GM23338 (cell line): ENCODE measurements around the gene SYNE2. TPM values are rescaled to one million over a fixed set of nuclear protein-coding genes. Genes with fewer than 3 reads are reported as not detected.

Source experiments
- ATAC-seq: fragments of 200-7000 bp; cut with Tn5 transposase; 3 replicates; pipeline ENCODE4 v1.9.1; 2020
- DNase-seq: peaks from one replicate; pipeline ENCODE4 v3.0.0-alpha.2; 2015; ENCODE audit warnings: low spot score
- H2AFZ ChIP-seq: fragments of 200-600 bp; sonication (generic); 2 replicates; pipeline ENCODE4 v1.8.0; 2016; ENCODE audit warnings: antibody characterized with exemption, mild to moderate bottlenecking, moderate library complexity
- H3F3A ChIP-seq: fragments of 200-600 bp; sonication (generic); replicated peaks from 2 replicates; pipeline ENCODE4 v1.8.0; 2017; ENCODE audit warnings: antibody characterized with exemption, mixed run types, low read depth
- H3K27ac ChIP-seq: fragments of 200-600 bp; sonication (generic); 2 replicates; pipeline ENCODE4 v1.6.1; 2016; ENCODE audit warnings: low read depth
- H3K27me3 ChIP-seq: fragments of 200-600 bp; sonication (generic); 2 replicates; pipeline ENCODE4 v1.8.0; 2016; ENCODE audit warnings: mild to moderate bottlenecking, mixed run types, moderate library complexity; ENCODE audit not compliant: insufficient read depth
- H3K36me3 ChIP-seq: fragments of 200-600 bp; sonication (generic); 2 replicates; pipeline ENCODE4 v1.8.0; 2016; ENCODE audit warnings: mild to moderate bottlenecking; ENCODE audit not compliant: insufficient read depth
- H3K4me1 ChIP-seq: fragments of 200-600 bp; sonication (generic); 2 replicates; pipeline ENCODE4 v1.8.0; 2016; ENCODE audit warnings: mild to moderate bottlenecking, moderate library complexity; ENCODE audit not compliant: insufficient read depth
- H3K4me2 ChIP-seq: fragments of 200-600 bp; sonication (generic); 2 replicates; pipeline ENCODE4 v1.7.1; 2017; ENCODE audit warnings: mixed run types
- H3K4me3 ChIP-seq: fragments of 200-600 bp; sonication (generic); 2 replicates; pipeline ENCODE4 v1.6.1; 2016; ENCODE audit warnings: mixed run types
- H3K79me2 ChIP-seq: fragments of 200-600 bp; sonication (generic); replicated peaks from 2 replicates; pipeline ENCODE4 v1.8.0; 2017; ENCODE audit warnings: mild to moderate bottlenecking; ENCODE audit not compliant: insufficient read depth
- H3K9me2 ChIP-seq: fragments of 200-600 bp; sonication (generic); 2 replicates; pipeline ENCODE4 v1.8.0; 2017; ENCODE audit not compliant: insufficient read depth
- H4K20me1 ChIP-seq: fragments of 200-600 bp; sonication (generic); replicated peaks from 2 replicates; pipeline ENCODE4 v1.8.0; 2017; ENCODE audit warnings: mild to moderate bottlenecking; ENCODE audit not compliant: insufficient read depth
- H3K27ac Mint-ChIP-seq: 2 replicates; pipeline ENCODE4 v1.8.0; 2020; ENCODE audit warnings: inconsistent platforms, mild to moderate bottlenecking, moderate library complexity, mixed read lengths
- H3K27me3 Mint-ChIP-seq: 3 replicates; pipeline ENCODE4 v1.8.0; 2022; ENCODE audit warnings: low read depth, mild to moderate bottlenecking, moderate library complexity, mixed read lengths, inconsistent platforms; ENCODE audit not compliant: insufficient read depth, poor library complexity
- H3K36me3 Mint-ChIP-seq: 3 replicates; pipeline ENCODE4 v1.8.0; 2021; ENCODE audit warnings: low read depth, mild to moderate bottlenecking, inconsistent platforms, moderate library complexity, mixed read lengths
- H3K4me1 Mint-ChIP-seq: 3 replicates; pipeline ENCODE4 v1.8.0; 2020; ENCODE audit warnings: mild to moderate bottlenecking, inconsistent platforms, mixed read lengths
- H3K4me3 Mint-ChIP-seq: 3 replicates; pipeline ENCODE4 v1.8.0; 2021; ENCODE audit warnings: moderate library complexity, mild to moderate bottlenecking, inconsistent platforms, mixed read lengths
- H3K9me3 Mint-ChIP-seq: 3 replicates; pipeline ENCODE4 v1.8.0; 2020; ENCODE audit warnings: moderate library complexity, mild to moderate bottlenecking, inconsistent platforms, mixed read lengths
- CREB1 ChIP-seq: fragments of 250-450 bp; sonication (Bioruptor Pico); IDR thresholded peaks from 2 replicates; pipeline ENCODE4 v1.5.0; 2020; ENCODE audit warnings: low read depth, mild to moderate bottlenecking, moderate library complexity
- EZH2 ChIP-seq: fragments of 200-600 bp; sonication (generic); IDR thresholded peaks from one replicate; pipeline ENCODE4 v1.8.0; 2017; ENCODE audit warnings: antibody characterized with exemption, mild to moderate bottlenecking, low read depth; ENCODE audit not compliant: unreplicated experiment
- JUNB ChIP-seq: IDR thresholded peaks from one replicate; pipeline ENCODE4 v1.6.1; 2016; ENCODE audit warnings: antibody characterized with exemption; ENCODE audit not compliant: unreplicated experiment
- NANOG ChIP-seq: IDR thresholded peaks from 2 replicates; pipeline ENCODE4 v1.6.1; 2016; ENCODE audit warnings: antibody characterized with exemption, borderline replicate concordance
- POLR2AphosphoS5 ChIP-seq: IDR thresholded peaks from 2 replicates; pipeline ENCODE4 v1.6.1; 2016; ENCODE audit warnings: antibody characterized with exemption, low read depth
- STAT1 ChIP-seq: IDR thresholded peaks from one replicate; pipeline ENCODE4 v1.6.1; 2016; ENCODE audit warnings: antibody characterized with exemption; ENCODE audit not compliant: unreplicated experiment
- ZNF114 ChIP-seq: fragments of 250-450 bp; sonication (Bioruptor Pico); IDR thresholded peaks from 2 replicates; pipeline ENCODE4 v1.5.0; 2020; ENCODE audit warnings: mild to moderate bottlenecking, moderate library complexity
- ZNF331 ChIP-seq: fragments of 250-450 bp; sonication (Bioruptor Pico); IDR thresholded peaks from 2 replicates; pipeline ENCODE4 v1.5.0; 2020; ENCODE audit warnings: low read depth, mild to moderate bottlenecking, moderate library complexity
- polyA plus RNA-seq: library from polyadenylated mRNA; unstranded; fragments of >200 nt; fragmentation: Nextera tagmentation; extraction: Ambion mirVana; gene quantifications from 2 replicates; pipeline ENCODE4 v1.2.1, GENCODE V29; 2016
- total RNA-seq: library from RNA; depleted of rRNA; stranded (reverse); fragments of >200 nt; shearing (Covaris generic); gene quantifications from 2 replicates; pipeline ENCODE4 v1.2.3, GENCODE V29; 2014
- TF ChIP-seq, protein P1 (sequence below): IDR thresholded peaks from 2 replicates; pipeline ENCODE4 v1.6.1; 2016; ENCODE audit warnings: antibody characterized with exemption
- TF ChIP-seq, protein P2 (sequence below): IDR thresholded peaks from one replicate; pipeline ENCODE4 v1.6.1; 2018; ENCODE audit warnings: antibody characterized with exemption; ENCODE audit not compliant: unreplicated experiment

The SYNE2 gene
- total and polyA plus RNA-seq, 2 experiments from 2014 or later, result 34.3 to 86.5 TPM

DNA sequence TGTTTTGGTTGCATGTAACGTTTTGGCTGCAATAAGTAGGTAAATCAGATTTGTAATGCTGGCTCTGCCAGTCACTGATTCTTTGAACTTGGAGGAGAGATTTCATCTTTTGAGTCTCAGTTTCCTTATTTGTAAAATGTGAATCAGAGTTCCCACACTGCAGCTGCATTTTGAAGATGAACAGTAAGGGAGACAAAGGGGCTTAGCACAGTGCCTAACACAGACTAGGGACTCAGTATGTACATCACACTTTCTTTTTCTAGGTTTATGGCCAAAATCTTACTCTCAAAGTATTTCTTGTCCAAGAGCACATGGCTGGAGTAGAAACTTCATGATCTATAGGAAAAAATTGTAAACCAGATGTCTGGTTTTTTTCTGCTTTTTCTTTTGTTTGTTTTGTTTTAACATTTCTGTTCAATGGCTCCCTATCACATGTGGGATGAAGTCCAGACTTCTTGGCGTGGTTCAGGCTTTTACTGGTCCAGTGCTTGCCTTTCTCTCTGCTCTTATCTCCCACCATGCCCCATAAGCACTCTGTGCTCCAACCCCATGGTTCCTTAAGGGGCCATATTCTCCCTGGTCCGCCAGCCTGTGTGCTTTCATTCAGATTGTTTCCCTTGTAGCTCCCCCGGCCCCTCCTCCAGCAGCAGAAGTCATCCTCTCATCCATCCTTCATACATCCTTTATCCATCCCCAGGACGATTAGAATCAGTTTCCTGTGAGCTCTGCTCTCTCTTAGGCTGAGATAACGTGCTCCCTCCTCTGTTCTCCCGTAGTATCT, 58.0 kb downstream of the SYNE2 start:
- no peak overlapping the region for H3K4me3 ChIP-seq
- H3K79me2 ChIP-seq, result peaks cover 19% of the 10 kb centered on the region
- no peak overlapping the region for H3K27ac Mint-ChIP-seq
- peaks cover 25% of the 10 kb centered on the region for H3K4me1 ChIP-seq
- no peaks in the 10 kb centered on the region for H3F3A ChIP-seq
- TF ChIP-seq ZNF331 (CRISPR knock-in tag), result no peak
- TF ChIP-seq POLR2AphosphoS5, result no peak
- TF ChIP-seq, protein P1, sequence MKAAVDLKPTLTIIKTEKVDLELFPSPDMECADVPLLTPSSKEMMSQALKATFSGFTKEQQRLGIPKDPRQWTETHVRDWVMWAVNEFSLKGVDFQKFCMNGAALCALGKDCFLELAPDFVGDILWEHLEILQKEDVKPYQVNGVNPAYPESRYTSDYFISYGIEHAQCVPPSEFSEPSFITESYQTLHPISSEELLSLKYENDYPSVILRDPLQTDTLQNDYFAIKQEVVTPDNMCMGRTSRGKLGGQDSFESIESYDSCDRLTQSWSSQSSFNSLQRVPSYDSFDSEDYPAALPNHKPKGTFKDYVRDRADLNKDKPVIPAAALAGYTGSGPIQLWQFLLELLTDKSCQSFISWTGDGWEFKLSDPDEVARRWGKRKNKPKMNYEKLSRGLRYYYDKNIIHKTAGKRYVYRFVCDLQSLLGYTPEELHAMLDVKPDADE, result no peak
- TF ChIP-seq NANOG, result no peak
- TF ChIP-seq, protein P2, sequence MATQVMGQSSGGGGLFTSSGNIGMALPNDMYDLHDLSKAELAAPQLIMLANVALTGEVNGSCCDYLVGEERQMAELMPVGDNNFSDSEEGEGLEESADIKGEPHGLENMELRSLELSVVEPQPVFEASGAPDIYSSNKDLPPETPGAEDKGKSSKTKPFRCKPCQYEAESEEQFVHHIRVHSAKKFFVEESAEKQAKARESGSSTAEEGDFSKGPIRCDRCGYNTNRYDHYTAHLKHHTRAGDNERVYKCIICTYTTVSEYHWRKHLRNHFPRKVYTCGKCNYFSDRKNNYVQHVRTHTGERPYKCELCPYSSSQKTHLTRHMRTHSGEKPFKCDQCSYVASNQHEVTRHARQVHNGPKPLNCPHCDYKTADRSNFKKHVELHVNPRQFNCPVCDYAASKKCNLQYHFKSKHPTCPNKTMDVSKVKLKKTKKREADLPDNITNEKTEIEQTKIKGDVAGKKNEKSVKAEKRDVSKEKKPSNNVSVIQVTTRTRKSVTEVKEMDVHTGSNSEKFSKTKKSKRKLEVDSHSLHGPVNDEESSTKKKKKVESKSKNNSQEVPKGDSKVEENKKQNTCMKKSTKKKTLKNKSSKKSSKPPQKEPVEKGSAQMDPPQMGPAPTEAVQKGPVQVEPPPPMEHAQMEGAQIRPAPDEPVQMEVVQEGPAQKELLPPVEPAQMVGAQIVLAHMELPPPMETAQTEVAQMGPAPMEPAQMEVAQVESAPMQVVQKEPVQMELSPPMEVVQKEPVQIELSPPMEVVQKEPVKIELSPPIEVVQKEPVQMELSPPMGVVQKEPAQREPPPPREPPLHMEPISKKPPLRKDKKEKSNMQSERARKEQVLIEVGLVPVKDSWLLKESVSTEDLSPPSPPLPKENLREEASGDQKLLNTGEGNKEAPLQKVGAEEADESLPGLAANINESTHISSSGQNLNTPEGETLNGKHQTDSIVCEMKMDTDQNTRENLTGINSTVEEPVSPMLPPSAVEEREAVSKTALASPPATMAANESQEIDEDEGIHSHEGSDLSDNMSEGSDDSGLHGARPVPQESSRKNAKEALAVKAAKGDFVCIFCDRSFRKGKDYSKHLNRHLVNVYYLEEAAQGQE, result no peak
- no peak for TF ChIP-seq JUNB
- no peak for TF ChIP-seq STAT1
- TF ChIP-seq EZH2, result no peak
- TF ChIP-seq ZNF114 (CRISPR knock-in tag), result no peak
- TF ChIP-seq CREB1 (CRISPR knock-in tag), result no peak
- no peaks in the 10 kb centered on the region for H3K36me3 ChIP-seq
- no peak for ATAC-seq
- DNase-seq, result no peak
- H3K27ac ChIP-seq, result no peak overlapping the region
- H3K27me3 ChIP-seq, result no peaks in the 10 kb centered on the region
- H3K9me2 ChIP-seq, result no peaks in the 10 kb centered on the region
- no peak overlapping the region for H3K4me2 ChIP-seq
- peaks cover 3% of the 10 kb centered on the region; the same call in 1 of the 3 replicates for H3K36me3 Mint-ChIP-seq
- no peaks in the 10 kb centered on the region for H4K20me1 ChIP-seq
- H3K4me3 Mint-ChIP-seq, result no peak overlapping the region
- H3K9me3 Mint-ChIP-seq, result no peaks in the 10 kb centered on the region
- H3K27me3 Mint-ChIP-seq, result no peaks in the 10 kb centered on the region
- no peak overlapping the region for H2AFZ ChIP-seq
- H3K4me1 Mint-ChIP-seq, result peaks cover 20% of the 10 kb centered on the region

GRCh38 chr14:63911404-63911803, 58.6 kb downstream of the SYNE2 start:
- Mint-ChIP-seq H3K9me3 (no peaks in the 10 kb centered on the region), H3K4me1 (peaks cover 20% of the 10 kb centered on the region), H3K36me3 (0 out of 3 replicates have a peak, but pooled peaks cover 3% of the 10 kb centered on the region), H3K27me3 (no peaks in the 10 kb centered on the region), H3K4me3 (no peak overlapping the region), H3K27ac (no peak overlapping the region)
- no peaks in the 10 kb centered on the region for H3F3A ChIP-seq
- no peak overlapping the region for H3K4me2 ChIP-seq
- H3K4me3 ChIP-seq, result no peak overlapping the region
- DNase-seq (no peak), ATAC-seq (no peak)
- no peak overlapping the region for H3K27ac ChIP-seq
- no peaks in the 10 kb centered on the region for H3K36me3 ChIP-seq
- no peaks in the 10 kb centered on the region for H3K9me2 ChIP-seq
- no peaks in the 10 kb centered on the region for H4K20me1 ChIP-seq
- H2AFZ ChIP-seq, result no peak overlapping the region
- peaks cover 13% of the 10 kb centered on the region for H3K79me2 ChIP-seq
- no peaks in the 10 kb centered on the region for H3K27me3 ChIP-seq
- peaks cover 25% of the 10 kb centered on the region for H3K4me1 ChIP-seq
- TF ChIP-seq ZNF114 (CRISPR knock-in tag) (no peak), STAT1 (no peak), EZH2 (no peak), NANOG (no peak), POLR2AphosphoS5 (no peak), CREB1 (CRISPR knock-in tag) (no peak), ZNF331 (CRISPR knock-in tag) (no peak), JUNB (no peak)
- TF ChIP-seq, protein P2, result no peak
- TF ChIP-seq, protein P1, result no peak
